Activated naive CD8-positive, alpha-beta T cell treated with anti-CD3 and anti-CD28 coated beads for 36 hours (primary cell): ENCODE data around the gene PGC. TPM values are rescaled to one million over a fixed set of nuclear protein-coding genes. Genes with fewer than 3 reads are reported as not detected.

Source experiments
- total RNA-seq, 2 experiments: library from RNA; stranded (reverse); gene quantifications; one replicate each; pipeline ENCODE4 v1.2.3, GENCODE V29; 2021

Gene PGC
- total RNA-seq, 2 experiments from 2014 or later, result not detected

Other genes with a start within 250 kb of the PGC start
- 10 to 100 TPM; 11.1 to 11.3 TPM for gene FOXP4, start 201.0 kb downstream of the PGC start, total RNA-seq
- gene MDFI, start 108.9 kb downstream of the PGC start, total RNA-seq, result not detected
- 10 to 100 TPM in 1 of 2 experiments, 1 to 10 TPM in 1; 9.3 to 11.5 TPM for gene TFEB, start 11.8 kb downstream of the PGC start, total RNA-seq
- gene FRS3, start 32.5 kb upstream of the PGC start, total RNA-seq, result 1 to 10 TPM; 3.1 to 5.2 TPM
- not detected for gene PRICKLE4, start 33.4 kb upstream of the PGC start, total RNA-seq
- 100 to 1,000 TPM; 423 to 429 TPM for gene TOMM6, start 40.3 kb upstream of the PGC start, total RNA-seq
- 1 to 10 TPM; 4.4 to 4.5 TPM for gene USP49, start 148.0 kb upstream of the PGC start, total RNA-seq
- 10 to 100 TPM; 19.8 to 22.3 TPM for gene MED20, start 173.7 kb upstream of the PGC start, total RNA-seq
- gene BYSL, start 174.1 kb upstream of the PGC start, total RNA-seq, result 10 to 100 TPM; 75.7 to 79.1 TPM
- 100 to 1,000 TPM; 396 to 403 TPM for gene CCND3, start 194.4 kb upstream of the PGC start, total RNA-seq